NAMALWA (cell line): ENCODE data around the gene EMILIN3.

Source experiments
- DNase-seq: peaks from one replicate; pipeline ENCODE4 v3.0.0-alpha.2; 2015; ENCODE audit warnings: low spot score

The EMILIN3 gene, protein sequence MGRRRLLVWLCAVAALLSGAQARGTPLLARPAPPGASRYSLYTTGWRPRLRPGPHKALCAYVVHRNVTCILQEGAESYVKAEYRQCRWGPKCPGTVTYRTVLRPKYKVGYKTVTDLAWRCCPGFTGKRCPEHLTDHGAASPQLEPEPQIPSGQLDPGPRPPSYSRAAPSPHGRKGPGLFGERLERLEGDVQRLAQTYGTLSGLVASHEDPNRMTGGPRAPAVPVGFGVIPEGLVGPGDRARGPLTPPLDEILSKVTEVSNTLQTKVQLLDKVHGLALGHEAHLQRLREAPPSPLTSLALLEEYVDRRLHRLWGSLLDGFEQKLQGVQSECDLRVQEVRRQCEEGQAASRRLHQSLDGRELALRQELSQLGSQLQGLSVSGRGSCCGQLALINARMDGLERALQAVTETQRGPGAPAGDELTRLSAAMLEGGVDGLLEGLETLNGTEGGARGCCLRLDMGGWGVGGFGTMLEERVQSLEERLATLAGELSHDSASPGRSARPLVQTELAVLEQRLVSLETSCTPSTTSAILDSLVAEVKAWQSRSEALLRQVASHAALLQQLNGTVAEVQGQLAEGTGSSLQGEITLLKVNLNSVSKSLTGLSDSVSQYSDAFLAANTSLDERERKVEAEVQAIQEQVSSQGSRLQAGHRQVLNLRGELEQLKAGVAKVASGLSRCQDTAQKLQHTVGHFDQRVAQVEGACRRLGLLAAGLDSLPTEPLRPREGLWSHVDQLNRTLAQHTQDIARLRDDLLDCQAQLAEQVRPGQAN

DNA sequence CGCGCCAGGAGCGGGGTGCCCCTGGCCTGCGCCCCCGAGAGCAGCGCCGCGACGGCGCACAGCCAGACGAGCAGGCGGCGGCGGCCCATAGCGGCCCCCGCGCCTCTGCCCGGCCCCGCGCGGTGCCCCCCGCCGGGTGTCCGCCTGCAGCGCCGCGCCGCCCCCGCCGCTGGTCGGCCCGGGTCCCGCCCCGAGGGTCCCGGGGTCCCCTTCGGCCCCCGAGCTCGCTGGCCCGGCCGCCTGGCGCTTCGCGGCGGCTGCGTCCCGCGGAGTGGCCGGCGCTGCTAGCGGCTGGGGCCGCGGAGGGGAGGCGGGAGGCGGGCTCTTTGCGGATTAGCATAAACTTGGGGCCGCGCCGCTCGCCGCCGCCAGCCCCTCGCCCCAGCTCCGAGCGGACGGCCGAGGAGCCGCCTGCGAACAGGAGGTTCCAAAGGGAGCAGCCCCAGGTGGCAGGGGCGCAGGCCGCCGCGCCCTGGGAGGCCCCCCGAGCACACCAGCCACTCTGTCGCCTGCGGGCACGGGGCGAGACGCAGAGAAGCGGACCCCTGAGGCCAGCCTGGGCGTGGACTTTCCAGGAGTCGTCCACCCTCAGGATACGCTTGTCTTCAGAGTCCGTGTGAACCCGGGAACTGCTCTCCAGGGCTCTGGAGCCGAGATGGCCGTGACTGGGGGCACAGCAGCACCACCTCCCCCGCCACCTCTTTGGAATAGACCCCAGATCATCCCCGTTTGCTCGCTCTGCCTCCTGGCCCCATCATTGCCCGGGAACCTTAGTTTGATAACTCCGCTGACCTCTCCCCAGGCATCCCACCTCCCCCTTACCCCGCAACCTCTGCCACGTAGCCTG, at the start of gene EMILIN3:
Gene EMILIN3, minus strand, starts transcription at position 273 of the 847 bp plus-strand sequence. Its CDS starts 184 bp downstream, at position 89.
- DNase-seq: no peak

DNA sequence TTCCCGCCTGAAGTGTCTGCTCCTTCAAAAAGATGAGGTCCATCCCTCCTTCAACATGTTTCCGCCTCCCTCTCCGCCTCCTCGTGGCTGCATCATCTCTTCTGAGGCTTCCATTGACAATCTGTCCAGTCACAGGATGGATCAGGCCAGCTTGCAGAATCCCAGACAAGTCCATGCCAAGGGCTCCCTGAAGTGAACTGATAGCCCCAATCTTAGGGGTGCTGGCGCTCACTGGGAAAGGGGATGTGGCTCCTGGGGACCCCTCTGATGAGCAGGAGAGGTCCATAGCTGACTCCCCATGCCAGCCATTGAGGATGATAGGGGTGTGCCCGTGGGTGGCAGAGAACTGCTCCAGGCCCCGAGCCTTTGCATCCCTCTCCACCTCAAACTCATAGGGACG, 48.6 kb upstream of the EMILIN3 start:
- no peak for DNase-seq

DNA sequence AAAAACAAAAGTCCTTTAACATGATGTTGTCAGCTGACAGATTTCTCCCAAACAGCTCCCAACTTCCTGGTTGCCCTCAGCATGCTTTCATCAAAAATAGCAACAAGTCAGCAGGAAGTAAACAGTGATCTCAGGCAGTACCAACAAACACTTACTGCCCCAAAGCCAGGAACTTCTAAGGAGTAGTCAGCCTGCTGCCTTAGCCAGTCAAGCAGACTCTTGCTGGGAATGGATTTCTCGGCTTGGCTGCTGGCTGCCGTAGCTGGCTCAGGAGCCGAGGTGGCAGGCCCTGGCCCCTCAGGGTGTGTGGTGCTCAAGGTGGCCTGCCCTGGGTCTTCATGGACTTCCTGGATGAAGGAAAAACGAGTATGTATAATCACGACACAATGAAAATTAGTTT, 46.6 kb upstream of the EMILIN3 start:
- no peak for DNase-seq

DNA sequence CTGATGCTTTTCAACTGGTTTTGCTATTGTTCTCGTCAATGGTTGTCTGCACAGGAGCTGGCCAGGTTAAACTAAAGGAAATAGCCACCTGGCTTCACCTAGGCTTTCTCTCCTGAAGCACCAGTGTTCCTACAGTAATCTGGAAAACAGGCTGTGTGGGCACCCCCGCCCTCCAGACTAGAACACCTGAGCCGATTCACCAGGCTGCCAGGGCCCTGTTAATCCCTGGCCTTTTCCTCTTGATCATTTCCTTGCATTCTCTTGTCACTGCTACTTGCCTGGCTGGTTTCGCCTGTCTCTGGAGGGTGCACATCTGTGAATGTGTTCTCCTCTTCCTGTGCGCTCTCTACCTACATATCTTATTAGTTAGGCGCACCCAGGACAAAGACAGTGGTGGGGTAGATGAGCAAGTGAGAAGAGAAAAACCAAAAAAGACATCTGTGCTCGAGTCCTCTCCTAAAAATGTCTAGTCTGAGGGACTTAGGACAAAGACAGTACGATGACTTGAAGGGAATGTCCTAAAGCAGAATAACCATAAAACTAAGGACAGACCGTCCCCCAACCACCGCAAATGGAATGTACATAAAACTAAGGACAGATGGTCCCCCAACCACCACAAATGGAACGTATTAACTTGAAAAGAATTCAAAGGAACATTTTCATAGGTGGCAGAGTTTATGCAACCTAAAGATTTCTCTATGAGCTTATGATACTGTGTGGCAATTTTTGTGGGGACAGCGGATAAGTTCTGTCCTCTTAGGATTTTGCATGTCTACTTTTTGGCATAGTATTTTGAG, 45.9 kb upstream of the EMILIN3 start:
- no peak for DNase-seq

DNA sequence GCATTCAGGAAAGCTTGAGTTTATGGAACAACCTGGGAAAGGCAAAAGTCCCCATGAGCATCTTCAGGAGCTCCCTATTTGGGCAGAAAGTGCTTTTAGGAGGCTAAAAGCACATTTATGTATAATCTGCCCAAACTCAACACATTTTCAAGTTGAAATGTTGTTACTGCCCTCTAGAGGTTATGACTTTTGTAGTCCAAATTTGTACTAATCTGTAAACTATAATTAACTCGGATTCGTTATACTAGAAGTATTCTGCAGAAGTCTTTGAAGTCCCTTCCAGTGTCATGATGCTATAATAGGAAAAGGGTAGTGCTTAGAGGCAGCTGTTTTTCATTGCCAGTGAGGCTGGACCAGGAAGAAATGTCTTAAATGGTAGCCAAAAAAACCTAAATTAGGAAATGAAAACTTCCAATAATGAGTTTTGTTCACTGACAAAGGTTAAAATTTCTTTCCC, 44.8 kb upstream of the EMILIN3 start:
- peak; percentile 63 for DNase-seq

DNA sequence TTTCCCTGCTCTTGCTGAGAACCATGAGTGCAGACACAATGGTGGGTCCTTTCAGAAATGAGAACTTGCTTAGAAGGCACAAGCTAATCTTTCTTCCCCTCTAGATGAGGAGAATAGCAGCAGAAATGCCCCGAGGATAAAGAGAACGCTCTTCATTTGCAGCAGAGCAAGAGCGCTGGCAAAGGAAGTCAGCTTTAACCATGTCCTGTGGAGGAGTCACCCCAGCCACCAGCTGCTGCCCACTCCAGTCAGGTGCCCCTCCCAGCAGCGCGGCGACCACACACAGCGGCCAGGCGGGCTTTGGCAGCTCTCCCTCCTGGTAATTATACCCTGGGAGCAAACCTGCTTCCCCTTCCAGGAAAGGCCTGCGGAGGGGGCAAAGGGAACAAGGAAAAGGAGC, 42.4 kb upstream of the EMILIN3 start:
- no peak for DNase-seq

DNA sequence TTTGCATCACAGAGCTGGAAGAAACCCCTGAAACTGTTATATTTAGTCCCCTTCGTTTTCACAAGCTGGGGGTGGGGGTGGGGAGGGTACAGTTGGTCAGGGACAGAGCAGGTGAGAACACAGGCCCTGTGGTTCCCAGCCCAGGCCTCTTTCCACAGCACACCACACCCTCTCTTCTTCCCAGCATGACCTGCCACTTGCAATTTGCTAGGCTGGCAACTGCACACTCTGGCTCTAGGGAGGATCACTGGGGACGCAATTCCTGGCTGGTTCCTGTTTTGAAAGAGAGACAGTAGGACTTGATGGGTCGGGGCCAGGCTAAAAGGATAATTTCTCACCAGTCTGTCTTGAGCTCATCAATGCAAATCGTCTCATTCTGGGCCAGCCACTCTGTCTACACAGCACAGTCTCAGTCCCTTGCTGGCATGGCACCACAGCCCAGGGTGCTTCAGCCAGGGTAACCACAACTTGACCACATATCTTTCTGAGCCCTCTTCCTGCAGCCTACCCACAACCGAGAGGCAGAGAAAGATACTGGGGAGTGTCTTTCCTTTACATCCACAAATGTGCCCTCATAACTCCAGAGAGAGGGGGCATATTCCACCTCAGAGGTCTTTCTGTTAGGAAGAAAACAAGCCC, 41.7 kb upstream of the EMILIN3 start:
- no peak for DNase-seq

DNA sequence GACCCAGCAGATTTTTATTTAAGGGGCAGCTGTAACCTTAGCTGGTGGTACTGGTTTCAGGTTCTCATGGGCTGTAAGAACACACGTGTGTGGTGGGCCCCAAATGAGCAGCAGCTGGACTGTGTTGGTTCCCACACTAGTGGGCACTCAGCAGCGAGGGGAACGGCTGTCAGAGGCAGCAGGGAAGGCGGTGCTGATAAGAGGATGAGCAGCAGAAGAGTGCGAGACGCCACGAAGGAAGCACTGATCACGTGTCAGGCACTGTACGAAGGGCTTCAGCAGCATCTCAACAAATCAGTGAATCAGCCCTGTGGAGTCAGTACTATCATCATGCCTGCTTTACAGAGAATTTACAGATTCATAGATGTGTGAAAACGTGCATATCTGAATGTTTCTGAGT, 41.0 kb upstream of the EMILIN3 start:
- no peak for DNase-seq

DNA sequence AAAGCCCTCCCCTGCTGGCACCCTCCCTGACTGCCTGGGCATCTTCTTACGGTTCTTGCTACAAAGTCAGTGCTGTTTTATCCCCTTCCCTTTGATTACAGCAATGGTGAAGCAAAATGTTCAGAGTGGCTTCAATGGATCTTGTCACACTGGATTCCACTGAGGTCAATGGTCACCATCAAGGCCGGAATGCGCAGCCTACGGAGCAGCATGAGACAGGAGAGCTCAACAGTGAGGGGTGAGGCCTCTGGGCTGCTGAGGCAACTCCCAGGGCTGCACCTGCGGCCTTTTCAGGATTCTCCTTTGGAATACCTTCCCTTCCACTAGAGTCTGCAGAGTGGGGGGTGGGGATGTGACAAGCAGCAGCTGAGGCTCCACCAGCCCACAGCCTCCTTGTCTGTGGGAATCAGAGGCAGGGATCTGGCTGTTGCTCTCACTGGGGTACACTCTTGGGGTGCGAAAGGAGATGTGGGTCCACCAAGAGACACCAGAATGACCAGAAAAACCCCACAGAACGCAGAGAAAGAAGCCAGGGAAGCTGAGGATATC, 40.4 kb upstream of the EMILIN3 start:
- no peak for DNase-seq

DNA sequence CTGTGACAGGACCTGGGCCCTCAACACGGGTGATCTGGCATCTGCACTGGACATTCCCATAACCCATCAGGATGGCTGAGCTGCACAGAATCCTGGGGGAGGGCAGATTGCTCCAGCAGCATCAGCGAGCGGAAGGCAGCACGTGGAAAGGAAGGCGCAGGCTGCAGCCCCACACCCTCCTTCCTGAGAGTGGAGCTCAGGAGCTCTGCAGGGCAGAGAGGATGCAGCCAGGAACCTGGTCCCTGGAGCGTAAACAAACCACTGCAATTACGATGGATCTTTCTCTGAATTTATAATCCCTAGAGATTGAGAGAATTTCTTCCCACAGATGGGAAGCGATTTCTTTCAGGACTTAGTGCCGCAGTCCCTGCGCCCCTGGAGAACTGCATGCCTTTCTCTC, 39.7 kb upstream of the EMILIN3 start:
- DNase-seq: no peak

DNA sequence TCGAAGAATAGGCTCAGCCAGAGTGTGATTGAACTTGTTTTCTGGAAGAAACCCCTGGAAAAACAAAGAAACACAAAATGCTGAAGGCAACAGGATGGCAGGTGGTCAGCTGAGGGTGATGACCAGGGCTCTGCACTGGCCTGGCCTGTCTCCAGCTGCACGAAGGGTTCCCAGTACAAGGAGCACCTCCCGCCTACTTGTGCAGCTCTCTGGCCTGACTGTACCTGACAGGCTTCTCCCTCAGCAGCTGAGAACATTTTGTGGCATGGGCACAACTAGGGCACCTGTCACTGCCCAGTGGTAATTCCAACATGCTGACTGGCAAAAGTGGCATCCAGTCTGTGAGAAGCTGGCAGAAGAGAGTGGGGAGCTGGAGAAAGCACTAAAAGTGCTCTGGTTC, 38.8 kb upstream of the EMILIN3 start:
- no peak for DNase-seq

DNA sequence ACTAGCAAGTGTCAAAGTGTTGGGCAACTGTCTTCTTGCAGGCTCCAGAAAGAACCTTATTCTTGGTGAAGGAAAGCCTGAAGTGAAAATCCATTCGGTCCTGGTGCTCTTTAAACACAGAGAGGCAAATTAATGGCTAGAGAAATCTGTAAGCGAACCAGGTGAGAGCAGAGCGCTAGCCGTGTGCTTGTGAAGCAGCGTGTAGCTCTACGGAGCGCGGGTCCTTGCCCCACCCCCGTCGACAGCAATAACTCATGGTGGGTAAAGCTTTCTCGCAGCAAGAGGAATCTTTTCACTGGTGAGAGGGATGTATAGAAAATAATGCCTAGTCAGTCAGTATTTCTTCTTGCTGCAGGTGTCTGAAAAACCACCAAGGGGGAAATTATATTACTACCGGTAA, 37.0 kb upstream of the EMILIN3 start:
- DNase-seq: no peak

DNA sequence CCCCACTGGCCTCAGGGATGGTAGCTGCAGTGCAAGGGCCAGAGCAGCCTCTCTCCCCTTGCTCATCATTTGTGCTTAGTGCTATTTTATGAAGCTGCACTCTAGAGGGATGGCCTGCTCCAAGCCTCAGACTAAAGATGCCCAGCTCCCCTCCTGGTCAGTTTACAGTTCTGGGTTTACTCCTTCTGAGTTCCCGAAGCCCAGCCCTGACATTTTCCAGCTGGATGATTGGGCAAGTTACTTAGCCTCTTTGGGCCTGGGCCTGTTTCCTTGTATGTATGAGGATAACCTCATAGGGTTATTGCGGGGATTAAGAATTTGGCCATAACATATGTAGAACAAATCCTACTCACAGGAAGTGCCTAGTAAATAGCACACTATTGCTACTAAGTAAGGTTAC, 31.8 kb upstream of the EMILIN3 start:
- DNase-seq: no peak

DNA sequence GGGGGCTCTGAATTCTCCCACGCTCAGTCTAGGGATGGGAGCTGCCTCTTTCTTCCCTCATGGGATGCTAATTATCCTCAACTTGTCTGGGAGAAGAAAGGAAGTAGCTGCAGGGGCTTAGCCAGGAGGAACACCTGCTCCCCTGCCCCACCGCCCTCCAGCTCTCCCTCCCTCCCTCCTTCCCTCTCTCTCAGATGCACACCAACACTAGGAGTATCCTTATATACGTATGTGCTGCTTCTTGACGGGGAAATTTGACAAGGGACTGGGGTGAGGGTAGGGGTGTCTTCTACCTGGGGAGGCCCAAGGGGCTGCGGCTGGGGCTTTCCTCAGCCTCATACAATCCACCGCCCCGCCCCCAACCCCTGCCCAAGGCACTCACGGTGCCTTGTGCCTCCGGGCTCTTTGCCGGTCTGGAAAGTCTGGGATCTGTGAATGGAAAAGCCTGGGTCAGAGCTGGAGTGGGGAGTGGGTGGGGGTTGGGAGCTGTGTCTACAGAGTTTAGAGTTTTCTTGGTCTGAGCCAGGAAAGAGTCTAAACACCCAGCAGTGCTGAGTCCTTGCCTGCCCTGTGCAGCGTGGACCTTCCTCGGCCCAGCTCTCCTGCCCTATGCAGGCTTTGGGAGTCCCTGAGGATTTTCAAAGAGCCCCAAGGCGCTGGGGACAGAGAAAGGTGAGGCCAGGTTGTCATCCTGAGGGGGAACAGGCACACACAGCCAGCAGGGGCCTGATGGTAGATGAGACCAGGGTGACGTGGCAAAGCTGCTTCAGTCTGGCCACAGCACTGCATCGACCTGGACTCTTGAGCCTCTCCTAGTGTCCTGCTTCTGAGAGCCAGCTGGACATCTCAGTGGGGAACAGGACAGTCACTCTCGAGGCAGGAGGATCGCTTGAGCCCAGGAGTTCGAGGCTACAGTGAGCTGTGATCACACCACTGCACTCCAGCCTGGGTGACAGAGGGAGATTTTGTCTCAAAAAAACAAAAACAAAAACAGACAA, 29.3 kb upstream of the EMILIN3 start:
- DNase-seq: no peak

DNA sequence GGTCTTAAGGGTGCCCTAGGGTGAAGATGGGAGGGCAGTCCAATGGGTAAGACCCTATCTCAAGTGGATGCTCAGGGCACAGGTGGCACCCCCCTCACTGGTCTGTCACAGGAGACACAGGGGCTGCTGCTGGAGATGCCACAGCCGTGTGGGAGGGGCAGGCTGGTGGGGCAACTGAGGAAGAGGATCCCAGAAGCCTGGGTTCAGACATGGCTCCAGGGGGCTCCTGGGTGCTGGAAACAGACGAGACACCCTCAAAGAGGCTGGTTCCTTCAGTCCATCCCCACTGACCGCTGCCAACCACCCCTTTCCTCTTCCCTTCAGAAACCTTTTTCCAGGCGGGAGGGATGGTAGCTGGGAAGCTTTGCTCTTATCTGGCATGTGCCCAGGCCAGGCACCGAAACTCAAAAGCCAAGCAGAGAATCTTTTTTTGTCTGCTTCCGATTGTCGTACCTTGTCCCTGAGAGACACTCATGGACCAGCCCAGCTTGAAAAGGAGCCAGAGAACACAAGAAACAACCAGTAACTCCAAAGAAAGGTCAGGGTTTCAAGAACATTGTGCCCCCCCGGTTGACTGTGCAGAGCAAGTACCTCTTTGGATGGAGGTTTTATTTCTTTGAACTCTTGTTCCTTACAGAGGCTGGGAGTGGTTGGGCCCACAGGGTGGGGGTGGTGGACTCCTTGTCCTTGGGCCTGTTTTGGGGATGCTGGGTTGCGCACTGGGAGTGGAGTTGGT, 28.5 kb upstream of the EMILIN3 start:
- no peak for DNase-seq

DNA sequence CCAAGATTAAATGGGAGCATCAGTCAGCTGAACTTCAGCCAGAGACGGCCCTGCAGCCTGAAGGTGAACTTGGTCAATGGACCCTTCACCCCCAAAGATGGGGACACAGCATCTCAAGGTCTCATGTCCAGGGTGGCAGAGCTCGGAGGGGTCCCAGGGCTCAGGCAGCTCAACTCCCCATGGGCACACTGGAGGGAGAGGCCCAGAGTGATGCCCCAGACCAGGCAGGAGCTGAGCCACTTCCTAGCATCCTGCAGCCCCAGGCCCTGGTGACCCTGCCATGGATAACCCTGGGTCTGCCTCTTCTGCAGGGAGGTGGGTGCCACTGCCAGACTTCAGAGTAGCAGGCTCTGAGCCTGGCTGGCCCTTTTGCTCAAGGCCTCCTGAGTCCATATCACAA, 27.5 kb upstream of the EMILIN3 start:
- DNase-seq: no peak

DNA sequence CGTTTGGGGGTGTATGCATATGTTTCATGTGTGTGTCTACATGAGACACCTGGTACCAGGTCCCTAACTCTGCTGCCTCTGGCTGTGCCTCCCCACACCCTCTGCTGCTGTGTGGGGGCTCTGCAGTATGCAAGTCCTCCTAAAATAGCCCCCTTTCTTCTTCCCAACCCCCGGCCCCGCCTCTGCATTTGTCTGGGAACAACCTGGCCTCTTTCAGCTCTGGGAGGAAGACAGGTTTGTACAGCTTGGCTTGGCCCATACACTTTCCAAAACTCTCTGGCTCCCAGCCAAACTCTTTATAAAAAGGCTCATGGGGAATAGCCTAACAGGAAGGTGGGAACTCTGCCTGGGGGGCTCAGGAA, 27.1 kb upstream of the EMILIN3 start:
- DNase-seq: no peak

DNA sequence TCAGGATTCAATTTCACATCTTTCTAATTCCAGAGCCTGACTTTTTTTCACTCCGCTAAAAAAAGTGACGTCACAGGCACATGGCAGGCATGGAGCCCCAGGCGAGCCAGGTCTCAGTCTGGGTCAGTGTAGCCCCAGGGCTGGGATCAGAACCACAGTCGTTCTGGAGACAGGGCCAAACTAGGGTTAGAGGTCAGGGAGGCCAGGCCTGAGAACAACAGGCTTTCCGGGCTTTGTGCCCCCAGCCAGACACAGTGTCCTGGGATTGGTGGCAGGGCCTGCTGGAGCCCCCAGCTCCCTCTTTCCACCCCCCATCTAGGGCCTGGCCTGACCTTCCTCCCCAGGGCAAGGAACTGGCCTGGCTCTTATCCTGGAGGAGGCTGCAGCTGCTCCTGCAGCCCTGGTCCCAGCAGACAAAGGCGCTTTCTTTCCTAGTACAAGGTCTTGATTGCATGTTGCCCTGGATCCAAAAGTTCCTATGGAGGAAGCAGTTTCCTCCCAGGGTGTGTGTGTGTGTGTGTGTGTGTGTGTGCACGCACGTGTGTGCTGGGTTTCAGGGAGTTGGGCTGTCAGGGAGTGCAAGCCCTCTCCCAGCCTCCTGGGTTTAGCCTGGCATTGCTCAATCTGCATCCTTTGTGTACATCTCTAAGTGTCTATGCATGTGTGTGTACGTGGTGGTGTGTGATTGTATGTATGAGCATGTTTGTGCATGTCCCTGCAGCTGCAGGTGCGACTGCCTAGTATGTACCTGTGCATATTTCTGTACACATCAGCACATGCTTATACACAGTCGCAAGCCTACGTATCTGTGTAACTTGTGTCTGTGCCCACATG, 26.5 kb upstream of the EMILIN3 start:
- no peak for DNase-seq
